C4-2B (cell line): ENCODE results near the gene DNAJC13.

ENCODE experiments used
- CTCF ChIP-seq: fragments of 450-650 bp; conservative IDR thresholded peaks from 2 replicates; pipeline ENCODE4 v1.5.1; 2017; ENCODE audit warnings: mild to moderate bottlenecking
- ZFX ChIP-seq: fragments of 450-650 bp; IDR thresholded peaks from 2 replicates; pipeline ENCODE4 v1.6.1; 2017

DNA sequence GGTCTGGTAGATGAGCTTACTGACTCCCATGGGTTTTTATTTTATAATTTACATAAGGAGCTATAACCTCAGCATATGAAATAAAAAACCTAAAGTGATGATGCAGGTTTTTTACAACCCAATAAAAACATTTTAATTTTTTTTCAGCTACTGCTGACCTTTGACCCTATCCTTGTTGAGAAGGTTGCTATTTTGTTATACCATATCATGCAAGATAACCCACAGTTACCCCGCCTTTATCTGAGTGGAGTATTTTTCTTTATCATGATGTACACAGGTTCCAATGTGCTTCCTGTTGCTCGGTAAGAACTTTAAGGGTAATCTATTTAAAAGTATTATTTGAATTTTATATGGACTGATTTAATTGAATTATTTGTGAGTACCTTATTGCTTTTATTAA, 70.8 kb downstream of the DNAJC13 start:
- TF ChIP-seq CTCF = no peak
- TF ChIP-seq ZFX = no peak
